OCI-LY7 (cell line): Measurements from ENCODE around the gene BRIP1. TPM values are rescaled to one million over a fixed set of nuclear protein-coding genes. Genes with fewer than 3 reads are reported as not detected.

Experiments
- BruUV-seq: library from RNA; stranded (reverse); fragments of 400-500 nt; replicated peaks from 2 replicates; lab custom pipeline; 2021; lab: Mats Ljungman, UMichigan
- CTCF ChIA-PET: fragments of 300-600 bp; sonication (Branson Sonifier 250); formaldehyde crosslinking; loops from one replicate; lab custom pipeline; 2022; ENCODE audit warnings: antibody characterized with exemption; ENCODE audit not compliant: unreplicated experiment; lab: Charles Lee
- POLR2A ChIA-PET: fragments of 300-600 bp; sonication (Branson Sonifier 250); formaldehyde crosslinking; loops from one replicate; lab custom pipeline; 2022; ENCODE audit warnings: antibody characterized with exemption; lab: Charles Lee
- DNase-seq: peaks from one replicate; pipeline ENCODE4 v3.0.0-alpha.2; 2015; ENCODE audit warnings: low spot score
- H2AFZ ChIP-seq: fragments of 200-600 bp; sonication (generic), shearing (Covaris generic); 2 replicates; pipeline ENCODE4 v1.6.1; 2014; ENCODE audit warnings: mild to moderate bottlenecking, antibody characterized with exemption, low read length, moderate library complexity
- H3K27ac ChIP-seq: fragments of 200-600 bp; sonication (generic); 2 replicates; pipeline ENCODE4 v1.5.1; 2014; ENCODE audit warnings: mixed run types, low read depth, mild to moderate bottlenecking, moderate library complexity, low read length, inconsistent platforms; ENCODE audit not compliant: poor library complexity, severe bottlenecking
- H3K36me3 ChIP-seq: fragments of 200-600 bp; sonication (generic); 2 replicates; pipeline ENCODE4 v1.6.1; 2014; ENCODE audit warnings: mild to moderate bottlenecking, antibody characterized with exemption, low read length, moderate library complexity, mixed read lengths; ENCODE audit not compliant: insufficient read depth
- H3K4me1 ChIP-seq: fragments of 200-600 bp; sonication (generic); 2 replicates; pipeline ENCODE4 v1.5.1; 2014; ENCODE audit warnings: mild to moderate bottlenecking, low read length; ENCODE audit not compliant: insufficient read depth, poor library complexity, severe bottlenecking
- H3K4me2 ChIP-seq: fragments of 200-600 bp; sonication (generic); 2 replicates; pipeline ENCODE4 v1.6.1; 2014; ENCODE audit warnings: mild to moderate bottlenecking, low read length
- H3K4me3 ChIP-seq: fragments of 200-600 bp; sonication (generic); 2 replicates; pipeline ENCODE4 v1.5.1; 2014; ENCODE audit warnings: mild to moderate bottlenecking, low read depth, low read length; ENCODE audit not compliant: poor library complexity, severe bottlenecking
- H3K79me2 ChIP-seq: fragments of 200-600 bp; sonication (generic); 2 replicates; pipeline ENCODE4 v1.6.1; 2016; ENCODE audit warnings: low read depth, mild to moderate bottlenecking, low read length, moderate library complexity, mixed read lengths; ENCODE audit not compliant: insufficient read depth
- H3K9me2 ChIP-seq: fragments of 200-600 bp; sonication (generic); 2 replicates; pipeline ENCODE4 v1.6.1; 2016; ENCODE audit warnings: mild to moderate bottlenecking, low read length, mixed read lengths; ENCODE audit not compliant: insufficient read depth
- H3K9me3 ChIP-seq: fragments of 200-600 bp; sonication (generic); 2 replicates; pipeline ENCODE4 v1.6.1; 2014; ENCODE audit warnings: mild to moderate bottlenecking, mixed run types, low read length, mixed read lengths
- H4K20me1 ChIP-seq: fragments of 200-600 bp; sonication (generic); 2 replicates; pipeline ENCODE4 v1.6.1; 2014; ENCODE audit warnings: mild to moderate bottlenecking, antibody characterized with exemption, low read length, moderate library complexity, mixed read lengths; ENCODE audit not compliant: insufficient read depth
- EZH2phosphoT487 ChIP-seq: fragments of 200-600 bp; sonication (generic); IDR thresholded peaks from 2 replicates; pipeline ENCODE4 v1.6.1; 2018; ENCODE audit warnings: low read depth, borderline replicate concordance, mild to moderate bottlenecking, mixed run types, antibody characterized with exemption, low read length, moderate library complexity, mixed read lengths
- intact Hi-C: fragments of 100-400 bp; cut with micrococcal nuclease; formaldehyde crosslinking; loops from one replicate; pipeline ENCODE4 v1.10.0; 2022; ENCODE audit not compliant: unreplicated experiment
- total RNA-seq, 2 experiments: library from RNA; depleted of rRNA in 1 of 2; stranded (reverse); fragments of >200 nt in 1 of 2; shearing (Covaris generic) in 1 of 2; gene quantifications; 2 replicates each; pipeline ENCODE4 v1.2.3, GENCODE V29; 2014 to 2022
- TF ChIP-seq, protein P1 (sequence below): fragments of 200-600 bp; sonication (generic); conservative IDR thresholded peaks from 2 replicates; pipeline ENCODE4 v1.5.1; 2014; ENCODE audit warnings: mild to moderate bottlenecking, antibody characterized with exemption, low read length, moderate library complexity, mixed read lengths

The BRIP1 gene
- total RNA-seq, 2 experiments from 2014 or later: 32.5 to 33.8 TPM

DNA sequence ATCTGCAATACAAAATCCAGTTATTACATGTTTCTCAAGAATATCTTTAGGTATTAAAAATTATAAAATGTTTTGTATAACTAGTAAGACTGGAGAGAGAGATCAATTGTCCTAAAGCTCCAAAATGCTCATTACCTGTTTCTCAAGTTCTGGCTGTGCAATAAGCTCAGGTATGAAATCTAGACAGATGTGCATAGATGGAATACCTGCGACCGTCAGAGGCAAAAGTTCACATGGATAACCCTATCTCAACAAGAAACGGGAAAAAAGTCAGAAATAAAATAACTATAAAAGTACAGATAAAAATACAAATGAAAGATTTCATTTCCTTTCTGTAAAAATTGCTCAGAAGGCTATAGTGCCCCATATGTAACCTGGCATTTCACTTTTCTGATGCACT, 5.8 kb upstream of the BRIP1 start:
- ChIA-PET CTCF (no interaction called here), POLR2A (no interaction called here)

DNA sequence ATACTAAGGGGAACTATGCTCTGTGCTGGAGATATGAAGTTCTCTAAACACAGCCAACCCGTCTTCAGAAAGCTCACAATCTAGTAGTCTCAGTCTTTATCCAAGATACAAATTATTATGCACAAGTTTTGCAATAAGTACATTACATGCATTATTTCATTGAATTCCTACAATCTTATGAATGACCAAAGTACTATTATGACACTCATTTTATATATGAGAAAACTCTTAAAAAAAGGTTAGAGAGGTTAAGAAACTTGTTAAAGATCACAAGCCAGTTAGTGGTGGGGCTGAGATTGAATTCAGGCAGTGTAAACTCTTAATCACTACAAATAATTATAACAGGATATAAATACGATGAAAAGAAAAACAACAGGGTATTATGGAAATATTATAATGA, 4.7 kb upstream of the BRIP1 start:
- DNase-seq: no peak
- intact Hi-C loops: no loop called here
- Histone ChIP-seq H4K20me1 (no peaks in the 10 kb centered on the region), H3K27ac (no peak overlapping the region), H3K4me1 (peaks cover 5% of the 10 kb centered on the region), H3K4me2 (no peak overlapping the region), H2AFZ (no peak overlapping the region), H3K9me3 (no peaks in the 10 kb centered on the region), H3K4me3 (no peak overlapping the region), H3K36me3 (peaks cover 56% of the 10 kb centered on the region), H3K79me2 (no peaks in the 10 kb centered on the region), H3K9me2 (no peaks in the 10 kb centered on the region)
- TF ChIP-seq EZH2phosphoT487: no peak
- TF ChIP-seq, protein P1, sequence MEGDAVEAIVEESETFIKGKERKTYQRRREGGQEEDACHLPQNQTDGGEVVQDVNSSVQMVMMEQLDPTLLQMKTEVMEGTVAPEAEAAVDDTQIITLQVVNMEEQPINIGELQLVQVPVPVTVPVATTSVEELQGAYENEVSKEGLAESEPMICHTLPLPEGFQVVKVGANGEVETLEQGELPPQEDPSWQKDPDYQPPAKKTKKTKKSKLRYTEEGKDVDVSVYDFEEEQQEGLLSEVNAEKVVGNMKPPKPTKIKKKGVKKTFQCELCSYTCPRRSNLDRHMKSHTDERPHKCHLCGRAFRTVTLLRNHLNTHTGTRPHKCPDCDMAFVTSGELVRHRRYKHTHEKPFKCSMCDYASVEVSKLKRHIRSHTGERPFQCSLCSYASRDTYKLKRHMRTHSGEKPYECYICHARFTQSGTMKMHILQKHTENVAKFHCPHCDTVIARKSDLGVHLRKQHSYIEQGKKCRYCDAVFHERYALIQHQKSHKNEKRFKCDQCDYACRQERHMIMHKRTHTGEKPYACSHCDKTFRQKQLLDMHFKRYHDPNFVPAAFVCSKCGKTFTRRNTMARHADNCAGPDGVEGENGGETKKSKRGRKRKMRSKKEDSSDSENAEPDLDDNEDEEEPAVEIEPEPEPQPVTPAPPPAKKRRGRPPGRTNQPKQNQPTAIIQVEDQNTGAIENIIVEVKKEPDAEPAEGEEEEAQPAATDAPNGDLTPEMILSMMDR: no peak
- ChIA-PET POLR2A (no interaction called here), CTCF (no interaction called here)
- BruUV-seq: no TSS peak

More for the DNA sequence above, 5.8 kb upstream of the BRIP1 start:
- no peak overlapping the region for H2AFZ ChIP-seq
- no peak overlapping the region for H3K4me2 ChIP-seq
- peaks cover 64% of the 10 kb centered on the region for H3K36me3 ChIP-seq
- no peaks in the 10 kb centered on the region for H3K9me3 ChIP-seq
- BruUV-seq: no TSS peak
- no peak for DNase-seq
- no peaks in the 10 kb centered on the region for H4K20me1 ChIP-seq
- intact Hi-C loops: no loop called here
- H3K79me2 ChIP-seq: no peaks in the 10 kb centered on the region
- H3K9me2 ChIP-seq: no peaks in the 10 kb centered on the region
- no peak overlapping the region for H3K4me3 ChIP-seq
- no peak overlapping the region for H3K27ac ChIP-seq
- no peak for TF ChIP-seq EZH2phosphoT487
- TF ChIP-seq, protein P1: no peak
- H3K4me1 ChIP-seq: peaks cover under 1% of the 10 kb centered on the region

DNA sequence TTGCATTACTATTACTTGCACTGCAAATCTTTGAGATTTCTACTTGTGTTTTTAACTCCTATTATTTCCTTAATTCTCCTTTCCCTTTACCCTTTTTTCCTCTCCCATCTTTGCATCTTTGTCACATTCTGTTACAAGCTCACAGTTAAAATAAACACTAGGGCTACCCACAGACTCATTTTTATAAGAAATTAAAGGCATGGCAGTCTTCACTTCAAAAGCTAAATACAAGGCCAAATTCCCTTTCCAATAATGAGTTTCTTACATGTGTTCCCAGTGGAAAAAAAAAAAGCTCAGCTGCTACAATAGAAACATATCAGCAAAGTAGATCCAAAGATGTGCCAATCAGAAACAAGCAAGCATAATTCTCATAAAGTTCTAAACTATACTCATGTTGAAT, 3.7 kb upstream of the BRIP1 start:
- CTCF ChIA-PET: no interaction called here

More for the DNA sequence above, 3.7 kb upstream of the BRIP1 start:
- TF ChIP-seq, protein P1: no peak
- TF ChIP-seq EZH2phosphoT487: no peak
- POLR2A ChIA-PET: no interaction called here
- Histone ChIP-seq H3K79me2 (peaks cover 10% of the 10 kb centered on the region), H2AFZ (no peak overlapping the region), H3K4me2 (no peak overlapping the region), H3K36me3 (peaks cover 47% of the 10 kb centered on the region), H3K9me2 (no peaks in the 10 kb centered on the region), H3K4me1 (peaks cover 6% of the 10 kb centered on the region), H3K4me3 (no peak overlapping the region), H3K9me3 (no peaks in the 10 kb centered on the region), H4K20me1 (peaks cover 7% of the 10 kb centered on the region; the same call in 1 of the 2 replicates), H3K27ac (no peak overlapping the region)
- BruUV-seq: no TSS peak
- intact Hi-C loops: no loop called here
- DNase-seq: no peak
